ENCODE measurements around the gene EPS8L2.

- TF ChIP-seq POLR2A (IDR thresholded peaks at IDR 0.05) (no peak), CTCF (IDR thresholded peaks at IDR 0.05) (no peak)
Measured at GRCh38 chr11:721247-721740, 15.3 kb downstream of the EPS8L2 start.
